GM23338 (cell line): ENCODE measurements around the gene EPHB2.

ENCODE experiments used
- CREB1 ChIP-seq: fragments of 250-450 bp; sonication (Bioruptor Pico); IDR thresholded peaks from 2 replicates; pipeline ENCODE4 v1.5.0; 2020; ENCODE audit warnings: low read depth, mild to moderate bottlenecking, moderate library complexity
- EZH2 ChIP-seq: fragments of 200-600 bp; sonication (generic); IDR thresholded peaks from one replicate; pipeline ENCODE4 v1.8.0; 2017; ENCODE audit warnings: antibody characterized with exemption, mild to moderate bottlenecking, low read depth; ENCODE audit not compliant: unreplicated experiment
- EZH2phosphoT487 ChIP-seq: fragments of 200-600 bp; sonication (generic); IDR thresholded peaks from one replicate; pipeline ENCODE4 v1.8.1; 2018; ENCODE audit warnings: antibody characterized with exemption; ENCODE audit not compliant: unreplicated experiment
- POLR2AphosphoS5 ChIP-seq: IDR thresholded peaks from 2 replicates; pipeline ENCODE4 v1.6.1; 2016; ENCODE audit warnings: antibody characterized with exemption, low read depth
- STAT1 ChIP-seq: IDR thresholded peaks from one replicate; pipeline ENCODE4 v1.6.1; 2016; ENCODE audit warnings: antibody characterized with exemption; ENCODE audit not compliant: unreplicated experiment
- TF ChIP-seq, protein P1 (sequence below), 2 experiments: fragments of 200-600 bp in 1 of 2; sonication (generic) in 1 of 2; conservative IDR thresholded peaks; 2 replicates each; pipeline versions ENCODE4 v1.5.1 to v1.6.1; 2016 to 2017; ENCODE audit warnings: antibody characterized with exemption in 2 of 2, low read depth in 2 of 2, mild to moderate bottlenecking in 2 of 2, moderate library complexity in 1 of 2
- TF ChIP-seq, protein P2 (sequence below): IDR thresholded peaks from one replicate; pipeline ENCODE4 v1.6.1; 2018; ENCODE audit warnings: antibody characterized with exemption; ENCODE audit not compliant: unreplicated experiment
- TF ChIP-seq, protein P3 (sequence below): IDR thresholded peaks from 2 replicates; pipeline ENCODE4 v1.6.1; 2016; ENCODE audit warnings: antibody characterized with exemption

DNA sequence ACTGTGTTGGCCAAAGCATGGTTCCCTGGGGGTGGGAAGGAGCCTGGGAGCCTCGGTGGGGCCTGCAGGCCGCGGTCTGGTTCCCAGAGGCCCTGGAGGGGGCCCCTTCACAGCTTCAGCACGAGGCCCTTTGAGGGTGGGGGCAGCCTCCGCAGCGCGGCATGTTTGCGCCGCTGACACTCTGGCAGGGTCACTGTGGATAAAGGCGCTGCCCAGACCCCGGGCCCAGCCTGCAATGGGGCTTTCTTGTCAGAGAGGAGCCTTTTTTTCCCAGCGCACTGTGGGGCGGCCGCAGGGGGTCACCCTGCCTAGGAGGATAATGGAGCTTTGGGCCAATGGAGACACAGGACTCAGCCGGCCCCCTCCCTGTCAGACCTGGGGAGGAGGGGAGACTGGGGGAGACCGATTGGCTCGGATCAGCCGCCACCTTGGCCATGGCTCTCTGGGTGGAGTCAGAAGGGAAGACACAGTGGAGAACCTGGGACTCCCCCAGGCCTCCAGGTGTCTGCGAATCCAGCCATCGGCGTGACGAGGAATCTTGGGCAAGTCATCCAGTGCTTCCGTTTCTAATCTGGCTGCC lies 26.0 kb downstream of the EPHB2 start:
- TF ChIP-seq, protein P1, sequence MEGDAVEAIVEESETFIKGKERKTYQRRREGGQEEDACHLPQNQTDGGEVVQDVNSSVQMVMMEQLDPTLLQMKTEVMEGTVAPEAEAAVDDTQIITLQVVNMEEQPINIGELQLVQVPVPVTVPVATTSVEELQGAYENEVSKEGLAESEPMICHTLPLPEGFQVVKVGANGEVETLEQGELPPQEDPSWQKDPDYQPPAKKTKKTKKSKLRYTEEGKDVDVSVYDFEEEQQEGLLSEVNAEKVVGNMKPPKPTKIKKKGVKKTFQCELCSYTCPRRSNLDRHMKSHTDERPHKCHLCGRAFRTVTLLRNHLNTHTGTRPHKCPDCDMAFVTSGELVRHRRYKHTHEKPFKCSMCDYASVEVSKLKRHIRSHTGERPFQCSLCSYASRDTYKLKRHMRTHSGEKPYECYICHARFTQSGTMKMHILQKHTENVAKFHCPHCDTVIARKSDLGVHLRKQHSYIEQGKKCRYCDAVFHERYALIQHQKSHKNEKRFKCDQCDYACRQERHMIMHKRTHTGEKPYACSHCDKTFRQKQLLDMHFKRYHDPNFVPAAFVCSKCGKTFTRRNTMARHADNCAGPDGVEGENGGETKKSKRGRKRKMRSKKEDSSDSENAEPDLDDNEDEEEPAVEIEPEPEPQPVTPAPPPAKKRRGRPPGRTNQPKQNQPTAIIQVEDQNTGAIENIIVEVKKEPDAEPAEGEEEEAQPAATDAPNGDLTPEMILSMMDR (conservative IDR thresholded peaks at IDR 0.05; ENCODE audit: low read depth in 2 of 2), result no peak
- TF ChIP-seq POLR2AphosphoS5 (no peak), EZH2phosphoT487 (no peak), EZH2 (no peak), CREB1 (CRISPR knock-in tag) (no peak), STAT1 (no peak)
- TF ChIP-seq, protein P2, sequence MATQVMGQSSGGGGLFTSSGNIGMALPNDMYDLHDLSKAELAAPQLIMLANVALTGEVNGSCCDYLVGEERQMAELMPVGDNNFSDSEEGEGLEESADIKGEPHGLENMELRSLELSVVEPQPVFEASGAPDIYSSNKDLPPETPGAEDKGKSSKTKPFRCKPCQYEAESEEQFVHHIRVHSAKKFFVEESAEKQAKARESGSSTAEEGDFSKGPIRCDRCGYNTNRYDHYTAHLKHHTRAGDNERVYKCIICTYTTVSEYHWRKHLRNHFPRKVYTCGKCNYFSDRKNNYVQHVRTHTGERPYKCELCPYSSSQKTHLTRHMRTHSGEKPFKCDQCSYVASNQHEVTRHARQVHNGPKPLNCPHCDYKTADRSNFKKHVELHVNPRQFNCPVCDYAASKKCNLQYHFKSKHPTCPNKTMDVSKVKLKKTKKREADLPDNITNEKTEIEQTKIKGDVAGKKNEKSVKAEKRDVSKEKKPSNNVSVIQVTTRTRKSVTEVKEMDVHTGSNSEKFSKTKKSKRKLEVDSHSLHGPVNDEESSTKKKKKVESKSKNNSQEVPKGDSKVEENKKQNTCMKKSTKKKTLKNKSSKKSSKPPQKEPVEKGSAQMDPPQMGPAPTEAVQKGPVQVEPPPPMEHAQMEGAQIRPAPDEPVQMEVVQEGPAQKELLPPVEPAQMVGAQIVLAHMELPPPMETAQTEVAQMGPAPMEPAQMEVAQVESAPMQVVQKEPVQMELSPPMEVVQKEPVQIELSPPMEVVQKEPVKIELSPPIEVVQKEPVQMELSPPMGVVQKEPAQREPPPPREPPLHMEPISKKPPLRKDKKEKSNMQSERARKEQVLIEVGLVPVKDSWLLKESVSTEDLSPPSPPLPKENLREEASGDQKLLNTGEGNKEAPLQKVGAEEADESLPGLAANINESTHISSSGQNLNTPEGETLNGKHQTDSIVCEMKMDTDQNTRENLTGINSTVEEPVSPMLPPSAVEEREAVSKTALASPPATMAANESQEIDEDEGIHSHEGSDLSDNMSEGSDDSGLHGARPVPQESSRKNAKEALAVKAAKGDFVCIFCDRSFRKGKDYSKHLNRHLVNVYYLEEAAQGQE, result no peak
- TF ChIP-seq, protein P3, sequence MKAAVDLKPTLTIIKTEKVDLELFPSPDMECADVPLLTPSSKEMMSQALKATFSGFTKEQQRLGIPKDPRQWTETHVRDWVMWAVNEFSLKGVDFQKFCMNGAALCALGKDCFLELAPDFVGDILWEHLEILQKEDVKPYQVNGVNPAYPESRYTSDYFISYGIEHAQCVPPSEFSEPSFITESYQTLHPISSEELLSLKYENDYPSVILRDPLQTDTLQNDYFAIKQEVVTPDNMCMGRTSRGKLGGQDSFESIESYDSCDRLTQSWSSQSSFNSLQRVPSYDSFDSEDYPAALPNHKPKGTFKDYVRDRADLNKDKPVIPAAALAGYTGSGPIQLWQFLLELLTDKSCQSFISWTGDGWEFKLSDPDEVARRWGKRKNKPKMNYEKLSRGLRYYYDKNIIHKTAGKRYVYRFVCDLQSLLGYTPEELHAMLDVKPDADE, result no peak
